B cell (primary cell): ENCODE results near the gene DNAJA2. TPM values are rescaled to one million over a fixed set of nuclear protein-coding genes. Genes with fewer than 3 reads are reported as not detected.

Experiments used
- ATAC-seq: fragments of 200-7000 bp; cut with Tn5 transposase; one replicate; pipeline ENCODE4 v1.10.0; 2021; ENCODE audit warnings: low read depth, mild to moderate bottlenecking, moderate number of reproducible peaks, moderate library complexity
- CTCF ChIA-PET: fragments of 350-600 bp; sonication (Branson Sonifier 250); formaldehyde crosslinking; loops from one replicate; lab custom pipeline; 2021; ENCODE audit warnings: antibody characterized with exemption, inconsistent platforms; lab: Charles Lee
- POLR2A ChIA-PET: fragments of 350-600 bp; sonication (Branson Sonifier 250); formaldehyde crosslinking; loops from one replicate; lab custom pipeline; 2021; ENCODE audit warnings: antibody characterized with exemption; lab: Charles Lee
- DNase-seq: peaks from one replicate; pipeline ENCODE4 v3.0.0; 2013
- H2AFZ ChIP-seq: 2 replicates; pipeline ENCODE4 v1.6.1; 2012; ENCODE audit warnings: mild to moderate bottlenecking, low read depth, low read length; ENCODE audit not compliant: insufficient read depth, poor library complexity, severe bottlenecking
- H3K27ac ChIP-seq, 2 donors: 1 replicate in 1 of 2; 2 replicates in 1 of 2; pipeline ENCODE4 v1.5.1; 2012 to 2013; ENCODE audit warnings: low read length in 2 of 2, mild to moderate bottlenecking in 2 of 2, moderate library complexity in 1 of 2
- H3K27me3 ChIP-seq, 4 experiments: fragments of 200-600 bp in 1 of 4; sonication (generic) in 1 of 4; replicated peaks in 1 of 4; 1 replicate in 2 of 4; 2 replicates in 2 of 4; pipeline versions ENCODE4 v1.6.1 to v1.7.0; 2013 to 2016; ENCODE audit warnings: low read length in 3 of 4, mild to moderate bottlenecking in 2 of 4, mixed read lengths in 1 of 4, moderate library complexity in 1 of 4; ENCODE audit not compliant: insufficient read depth in 4 of 4, control insufficient read depth in 3 of 4; ENCODE audit errors: control extremely low read depth in 1 of 4
- H3K36me3 ChIP-seq, 2 experiments: replicated peaks in 1 of 2; 1 replicate in 1 of 2; 2 replicates in 1 of 2; pipeline versions ENCODE4 v1.6.1 to v1.7.1; 2013; ENCODE audit warnings: low read length in 1 of 2; ENCODE audit not compliant: insufficient read depth in 2 of 2, control insufficient read depth in 1 of 2; ENCODE audit errors: control extremely low read depth in 1 of 2, extremely low read depth in 1 of 2
- H3K4me1 ChIP-seq, 2 donors: fragments of 200-600 bp in 1 of 2; sonication (generic) in 1 of 2; 1 replicate in 1 of 2; 2 replicates in 1 of 2; pipeline versions ENCODE4 v1.5.1 to v1.6.1; 2013 to 2017; ENCODE audit warnings: low read length in 2 of 2; ENCODE audit not compliant: control insufficient read depth in 2 of 2, insufficient read depth in 2 of 2
- H3K4me2 ChIP-seq: replicated peaks from 2 replicates; pipeline ENCODE3; 2012; ENCODE audit warnings: mild to moderate bottlenecking, low read depth, low read length; ENCODE audit not compliant: poor library complexity, severe bottlenecking
- H3K4me3 ChIP-seq, 5 experiments: fragments of 200-600 bp in 1 of 5; sonication (generic) in 1 of 5; 1 replicate in 3 of 5; 2 replicates in 2 of 5; pipeline versions ENCODE4 v1.5.1 to v1.7.0; 2011 to 2016; ENCODE audit warnings: low read length in 4 of 5, mild to moderate bottlenecking in 4 of 5, low read depth in 2 of 5, control low read depth in 1 of 5, moderate library complexity in 1 of 5; ENCODE audit not compliant: insufficient read depth in 1 of 5; ENCODE audit errors: control extremely low read depth in 1 of 5, extremely low read depth in 1 of 5
- H3K79me2 ChIP-seq: fragments of 200-600 bp; sonication (generic); one replicate; pipeline ENCODE4 v1.6.0; 2016; ENCODE audit warnings: low read length; ENCODE audit not compliant: control insufficient read depth, insufficient read depth
- H3K9ac ChIP-seq: fragments of 200-600 bp; sonication (generic); 2 replicates; pipeline ENCODE4 v1.6.1; 2017; ENCODE audit warnings: mild to moderate bottlenecking, low read length, moderate library complexity
- H3K9me3 ChIP-seq, 3 donors: one replicate each; pipeline versions ENCODE4 v1.6.1 to v1.7.1; 2013; ENCODE audit warnings: low read length in 2 of 3; ENCODE audit not compliant: control insufficient read depth in 2 of 3, insufficient read depth in 1 of 3; ENCODE audit errors: control extremely low read depth in 1 of 3
- H4K20me1 ChIP-seq: 2 replicates; pipeline ENCODE4 v1.6.0; 2012; ENCODE audit warnings: mild to moderate bottlenecking, low read length; ENCODE audit not compliant: insufficient read depth, control insufficient read depth, poor library complexity, severe bottlenecking
- H3K27ac Mint-ChIP-seq: one replicate; pipeline ENCODE4 v1.8.0; 2021; ENCODE audit warnings: mixed read lengths
- H3K27me3 Mint-ChIP-seq: one replicate; pipeline ENCODE4 v1.8.0; 2021; ENCODE audit warnings: mixed read lengths
- H3K4me1 Mint-ChIP-seq: one replicate; pipeline ENCODE4 v1.8.0; 2021; ENCODE audit warnings: mixed read lengths
- H3K4me3 Mint-ChIP-seq: one replicate; pipeline ENCODE4 v1.8.0; 2021; ENCODE audit warnings: mixed read lengths
- H3K9me3 Mint-ChIP-seq: one replicate; pipeline ENCODE4 v1.8.0; 2022; ENCODE audit warnings: mixed read lengths; ENCODE audit not compliant: insufficient read depth
- CTCF ChIP-seq: fragments of 200-600 bp; IDR thresholded peaks from one replicate; pipeline ENCODE4 v1.8.0; 2022; ENCODE audit warnings: antibody characterized with exemption, mild to moderate bottlenecking
- EZH2 ChIP-seq: IDR thresholded peaks from 2 replicates; pipeline ENCODE4 v1.6.1; 2012; ENCODE audit warnings: borderline replicate concordance, low read depth, mild to moderate bottlenecking, moderate library complexity, low read length; ENCODE audit not compliant: insufficient read depth, poor library complexity, severe bottlenecking
- WGBS: methylation state at CpG from one replicate; pipeline ENCODE4 v1.1.5; 2013; ENCODE audit warnings: missing lambda C conversion rate; ENCODE audit not compliant: insufficient coverage; 5-methylcytosine and 5-hydroxymethylcytosine counted together
- intact Hi-C: fragments of 100-400 bp; cut with micrococcal nuclease; formaldehyde crosslinking; loops from one replicate; pipeline ENCODE4 v1.10.0; 2022
- polyA plus RNA-seq: library from polyadenylated mRNA; depleted of rRNA; stranded (reverse); fragments of >200 nt; gene quantifications from 2 replicates; pipeline ENCODE4 v1.2.3, GENCODE V29; 2012
- total RNA-seq, 2 donors: library from RNA; stranded (reverse); fragments of 120-200 nt in 1 of 2; gene quantifications; 1 replicate in 1 of 2; 2 replicates in 1 of 2; pipeline versions ENCODE4 v1.2.3 to v1.2.4, GENCODE V29; 2013 to 2022

The DNAJA2 gene
- total and polyA plus RNA-seq, 2 donors (not counting 1 experiment from before 2014, with no cell fraction given), result 8.8 to 57.0 TPM

- WGBS, result 100% methylated on average over 1 of the region's 4 CpGs
- peaks cover 4% of the 10 kb centered on the region for H3K79me2 ChIP-seq
- ChIA-PET CTCF (interaction anchor here (1.4 to 7.3 kb wide), 7 partner anchors 8 to 237 kb away, joined by 3 to 102 read pairs (median 45); partner anchors contain the start of gene GPT2), POLR2A (no interaction called here)
- intact Hi-C loops, result loop anchor here (1.0 to 10.0 kb wide), 3 partner anchors 8 to 77 kb away; partner anchors contain the start of genes C16orf87 and GPT2
- no peak overlapping the region for H3K9ac ChIP-seq
- Mint-ChIP-seq H3K4me3 (peak overlapping the region; percentile 73), H3K9me3 (no peaks in the 10 kb centered on the region), H3K27me3 (no peaks in the 10 kb centered on the region), H3K4me1 (peaks cover 75% of the 10 kb centered on the region), H3K27ac (peak overlapping the region; percentile 86)
- H3K27me3 ChIP-seq, result no peaks in the 10 kb centered on the region
- no peak for ATAC-seq
- peaks cover 0 to 9% (median 0%) of the 10 kb centered on the region in 3 donors for H3K9me3 ChIP-seq
- no peaks in the 10 kb centered on the region for H4K20me1 ChIP-seq
- peak overlapping the region; percentile 55 for H3K4me2 ChIP-seq
- DNase-seq, result no peak
- H3K36me3 ChIP-seq, result no peaks in the 10 kb centered on the region
- no peak overlapping the region for H3K27ac ChIP-seq
- peaks cover 59 to 92% of the 10 kb centered on the region in 2 donors for H3K4me1 ChIP-seq
- no peak for TF ChIP-seq EZH2
- TF ChIP-seq CTCF, result no peak
- no peak overlapping the region for H2AFZ ChIP-seq
- no peak overlapping the region for H3K4me3 ChIP-seq
Measured at GRCh38 chr16:46911650-46912049, 61.8 kb downstream of the DNAJA2 start.

DNA sequence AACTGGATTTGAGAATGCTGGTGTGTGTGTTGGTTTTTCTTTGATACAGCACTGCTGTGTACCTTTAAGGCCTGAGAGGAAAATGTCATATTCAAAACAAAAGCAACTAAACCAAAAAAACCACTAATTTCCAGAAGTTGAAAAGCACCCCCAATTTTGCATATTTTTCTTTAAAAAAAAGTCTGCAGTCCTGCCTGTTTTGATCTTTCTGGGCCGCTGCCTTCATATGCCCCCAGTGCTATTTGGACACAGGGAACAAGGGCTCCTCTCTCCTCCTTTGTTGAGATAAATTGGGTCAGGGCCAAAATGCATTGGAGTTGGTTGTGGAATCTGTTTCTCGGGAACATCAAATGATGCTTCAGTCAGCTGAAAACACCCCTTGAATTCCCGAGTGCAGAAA is 62.4 kb downstream of the DNAJA2 start:
- 42% methylated on average over 2 of the region's 3 CpGs for WGBS
- no peaks in the 10 kb centered on the region for H4K20me1 ChIP-seq
- H3K27ac ChIP-seq, result peak overlapping the region; percentile 19 to 46
- H3K4me1 ChIP-seq, result peaks cover 55 to 86% of the 10 kb centered on the region in 2 donors
- H3K4me3 ChIP-seq, result peak overlapping the region in 1 of 5 experiments; percentile 21
- peak overlapping the region; percentile 73 for H3K4me3 Mint-ChIP-seq
- H3K9me3 Mint-ChIP-seq, result no peaks in the 10 kb centered on the region
- intact Hi-C loops, result loop anchor here (1.0 to 10.0 kb wide), 3 partner anchors 8 to 76 kb away; partner anchors contain the start of genes C16orf87 and GPT2
- H3K9ac ChIP-seq, result peak overlapping the region; percentile 18
- no peaks in the 10 kb centered on the region for H3K27me3 ChIP-seq
- TF ChIP-seq EZH2 (no peak), CTCF (no peak)
- peaks cover 70% of the 10 kb centered on the region for H3K4me1 Mint-ChIP-seq
- ATAC-seq (peak; percentile 55), DNase-seq (peak; percentile 53)
- H2AFZ ChIP-seq, result peak overlapping the region; percentile 18
- peak overlapping the region; percentile 55 for H3K4me2 ChIP-seq
- H3K79me2 ChIP-seq, result peaks cover 4% of the 10 kb centered on the region
- H3K36me3 ChIP-seq, result no peaks in the 10 kb centered on the region
- peak overlapping the region; percentile 86 for H3K27ac Mint-ChIP-seq
- CTCF ChIA-PET, result interaction anchor here (1.2 to 7.3 kb wide), 8 partner anchors 8 to 237 kb away, joined by 3 to 102 read pairs (median 36); partner anchors contain the start of gene GPT2
- peaks cover 0 to 9% (median 0%) of the 10 kb centered on the region in 3 donors for H3K9me3 ChIP-seq
- POLR2A ChIA-PET, result interaction anchor here (0.5 to 2.3 kb wide), 2 partner anchors 8 to 1442 kb away, joined by 5 read pairs; no protein-coding TSS in a partner anchor
- no peaks in the 10 kb centered on the region for H3K27me3 Mint-ChIP-seq
